Osteoblast (primary cell): ENCODE results near the gene KBTBD13. TPM values are rescaled to one million over a fixed set of nuclear protein-coding genes. Genes with fewer than 3 reads are reported as not detected.

Experiments used
- DNase-seq: peaks from one replicate; pipeline ENCODE4 v3.0.0; 2011; ENCODE audit warnings: low spot score, mixed read lengths; ENCODE audit not compliant: insufficient read length; ENCODE audit errors: missing footprints
- H2AFZ ChIP-seq: 2 replicates; pipeline ENCODE4 v1.6.0; 2011; ENCODE audit warnings: mild to moderate bottlenecking, low read length
- H3K27ac ChIP-seq: 2 replicates; pipeline ENCODE4 v1.5.1; 2011; ENCODE audit warnings: mild to moderate bottlenecking, low read depth, low read length, moderate library complexity
- H3K27me3 ChIP-seq: 2 replicates; pipeline ENCODE4 v1.6.0; 2012; ENCODE audit warnings: mild to moderate bottlenecking, control low read depth, inconsistent platforms, low read length, moderate library complexity; ENCODE audit not compliant: insufficient read depth
- H3K36me3 ChIP-seq: 2 replicates; pipeline ENCODE4 v1.5.1; 2011; ENCODE audit warnings: mild to moderate bottlenecking, low read length, control low read depth, moderate library complexity; ENCODE audit not compliant: insufficient read depth
- H3K4me1 ChIP-seq: 2 replicates; pipeline ENCODE4 v1.5.1; 2011; ENCODE audit warnings: mild to moderate bottlenecking, low read length, control low read depth, moderate library complexity; ENCODE audit not compliant: insufficient read depth
- H3K4me2 ChIP-seq: 2 replicates; pipeline ENCODE4 v1.6.0; 2011; ENCODE audit warnings: mild to moderate bottlenecking, low read length; ENCODE audit not compliant: insufficient read depth
- H3K4me3 ChIP-seq: fragments of 200-600 bp; sonication (generic); 3 replicates; pipeline ENCODE4 v1.5.1; 2012; ENCODE audit warnings: mild to moderate bottlenecking, low read length, inconsistent platforms; ENCODE audit not compliant: insufficient read depth
- H3K79me2 ChIP-seq: 2 replicates; pipeline ENCODE4 v1.6.0; 2012; ENCODE audit warnings: mild to moderate bottlenecking, low read length, control low read depth, inconsistent platforms; ENCODE audit not compliant: insufficient read depth
- H3K9me3 ChIP-seq: 2 replicates; pipeline ENCODE4 v1.5.1; 2011; ENCODE audit warnings: low read depth, low read length, control low read depth
- H4K20me1 ChIP-seq: 2 replicates; pipeline ENCODE4 v1.6.0; 2012; ENCODE audit warnings: mild to moderate bottlenecking, low read length, control low read depth; ENCODE audit not compliant: insufficient read depth
- total RNA-seq: library from RNA; depleted of rRNA; stranded (reverse); fragments of >200 nt; gene quantifications from 2 replicates; pipeline ENCODE4 v1.2.3, GENCODE V29; 2012
- TF ChIP-seq, protein P1 (sequence below): IDR thresholded peaks from 2 replicates; pipeline ENCODE4 v1.5.1; 2011; ENCODE audit warnings: mild to moderate bottlenecking, low read depth, low read length, moderate library complexity; ENCODE audit errors: extremely low read depth

KBTBD13 gene
- total RNA-seq, 1 donor, result not detected

DNA sequence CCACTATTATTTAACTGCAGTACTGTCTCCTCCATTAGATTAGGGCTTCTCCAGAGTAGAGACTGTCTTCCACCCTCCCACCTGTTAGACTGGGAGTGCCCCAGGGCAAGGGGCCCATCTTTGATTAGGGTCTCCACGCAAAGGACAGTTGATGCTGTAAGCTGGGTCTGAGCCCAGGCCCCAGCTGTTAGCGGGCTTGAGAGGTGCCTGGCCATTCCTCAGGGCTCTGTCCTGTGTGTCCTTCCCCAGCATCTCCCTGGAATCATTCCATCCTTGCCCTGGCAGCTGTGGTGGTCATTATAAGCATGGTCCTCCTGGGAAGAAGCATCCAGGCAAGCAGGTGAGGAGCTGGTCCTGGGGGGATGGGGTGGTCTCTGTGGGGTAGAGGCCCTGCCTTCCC is 25.3 kb upstream of the KBTBD13 start:
- Histone ChIP-seq H3K9me3 (no peaks in the 10 kb centered on the region), H3K27me3 (no peaks in the 10 kb centered on the region), H2AFZ (no peak overlapping the region), H3K27ac (no peak overlapping the region), H3K36me3 (no peaks in the 10 kb centered on the region), H4K20me1 (no peaks in the 10 kb centered on the region), H3K79me2 (no peaks in the 10 kb centered on the region), H3K4me2 (no peak overlapping the region), H3K4me3 (no peak overlapping the region), H3K4me1 (peaks cover 10% of the 10 kb centered on the region)
- DNase-seq, result no peak
- TF ChIP-seq, protein P1, sequence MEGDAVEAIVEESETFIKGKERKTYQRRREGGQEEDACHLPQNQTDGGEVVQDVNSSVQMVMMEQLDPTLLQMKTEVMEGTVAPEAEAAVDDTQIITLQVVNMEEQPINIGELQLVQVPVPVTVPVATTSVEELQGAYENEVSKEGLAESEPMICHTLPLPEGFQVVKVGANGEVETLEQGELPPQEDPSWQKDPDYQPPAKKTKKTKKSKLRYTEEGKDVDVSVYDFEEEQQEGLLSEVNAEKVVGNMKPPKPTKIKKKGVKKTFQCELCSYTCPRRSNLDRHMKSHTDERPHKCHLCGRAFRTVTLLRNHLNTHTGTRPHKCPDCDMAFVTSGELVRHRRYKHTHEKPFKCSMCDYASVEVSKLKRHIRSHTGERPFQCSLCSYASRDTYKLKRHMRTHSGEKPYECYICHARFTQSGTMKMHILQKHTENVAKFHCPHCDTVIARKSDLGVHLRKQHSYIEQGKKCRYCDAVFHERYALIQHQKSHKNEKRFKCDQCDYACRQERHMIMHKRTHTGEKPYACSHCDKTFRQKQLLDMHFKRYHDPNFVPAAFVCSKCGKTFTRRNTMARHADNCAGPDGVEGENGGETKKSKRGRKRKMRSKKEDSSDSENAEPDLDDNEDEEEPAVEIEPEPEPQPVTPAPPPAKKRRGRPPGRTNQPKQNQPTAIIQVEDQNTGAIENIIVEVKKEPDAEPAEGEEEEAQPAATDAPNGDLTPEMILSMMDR, result no peak

- TF ChIP-seq, protein P1, result no peak
- Histone ChIP-seq H3K4me2 (no peak overlapping the region), H3K36me3 (no peaks in the 10 kb centered on the region), H3K4me3 (no peak overlapping the region), H2AFZ (no peak overlapping the region), H3K27ac (no peak overlapping the region), H4K20me1 (no peaks in the 10 kb centered on the region), H3K79me2 (no peaks in the 10 kb centered on the region), H3K9me3 (no peaks in the 10 kb centered on the region), H3K4me1 (peaks cover 10% of the 10 kb centered on the region), H3K27me3 (no peaks in the 10 kb centered on the region)
- DNase-seq, result no peak
Observed at GRCh38 chr15:65052956-65053355, 23.6 kb upstream of the KBTBD13 start.

GRCh38 chr15:65054333-65055200 is 22.0 kb upstream of the KBTBD13 start:
- no peaks in the 10 kb centered on the region for H3K9me3 ChIP-seq
- H3K27ac ChIP-seq, result no peak overlapping the region
- H3K27me3 ChIP-seq, result no peaks in the 10 kb centered on the region
- H3K36me3 ChIP-seq, result no peaks in the 10 kb centered on the region
- TF ChIP-seq, protein P1, result peak; percentile 95
- DNase-seq, result peak; percentile 97
- no peak overlapping the region for H2AFZ ChIP-seq
- H3K4me2 ChIP-seq, result no peak overlapping the region
- H3K4me1 ChIP-seq, result peaks cover 6% of the 10 kb centered on the region
- no peaks in the 10 kb centered on the region for H3K79me2 ChIP-seq
- no peaks in the 10 kb centered on the region for H4K20me1 ChIP-seq
- H3K4me3 ChIP-seq, result no peak overlapping the region

DNA sequence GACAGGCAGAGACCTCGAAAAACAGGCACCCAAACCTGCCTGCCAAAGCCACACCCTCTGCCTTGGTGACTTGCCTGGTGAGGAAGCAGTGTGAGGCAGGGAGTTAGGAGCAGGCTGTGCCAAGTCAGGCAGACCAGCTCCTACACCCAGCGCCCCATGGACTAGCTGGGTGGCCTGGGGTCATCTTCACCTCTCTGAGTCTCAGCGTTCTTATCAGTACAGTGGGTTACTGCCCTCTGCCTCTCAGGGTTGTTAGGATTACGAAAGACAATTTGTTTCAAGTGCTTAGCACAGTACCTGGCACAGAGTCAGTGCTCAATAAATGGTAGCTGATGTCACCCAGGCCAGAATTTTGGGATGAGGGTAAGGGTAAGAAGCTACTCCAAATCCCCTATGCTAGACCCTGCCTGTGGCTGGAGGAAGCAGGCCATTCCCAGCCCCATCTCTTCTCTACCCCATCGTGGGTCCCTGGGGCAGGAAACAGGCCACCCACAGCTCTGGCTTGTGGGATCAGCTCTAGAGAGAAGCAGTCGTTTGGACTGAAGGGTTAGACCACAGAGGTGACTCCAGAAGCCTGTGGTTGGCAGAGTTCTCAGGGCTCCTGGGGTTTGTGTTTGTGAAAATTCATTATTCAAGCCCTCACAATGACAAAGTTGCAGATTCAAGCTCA is 21.2 kb upstream of the KBTBD13 start:
- Histone ChIP-seq H3K27me3 (peaks cover 4% of the 10 kb centered on the region), H3K9me3 (no peaks in the 10 kb centered on the region), H3K79me2 (no peaks in the 10 kb centered on the region), H4K20me1 (no peaks in the 10 kb centered on the region), H3K36me3 (no peaks in the 10 kb centered on the region), H3K27ac (no peak overlapping the region), H2AFZ (no peak overlapping the region), H3K4me1 (peaks cover 4% of the 10 kb centered on the region), H3K4me2 (no peak overlapping the region), H3K4me3 (no peak overlapping the region)
- DNase-seq, result no peak
- TF ChIP-seq, protein P1, result no peak
